Fibroblast of the aortic adventitia (primary cell): ENCODE data around the gene TMEM170A. TPM values are rescaled to one million over a fixed set of nuclear protein-coding genes. Genes with fewer than 3 reads are reported as not detected.

ENCODE experiments used
- DNase-seq: peaks from one replicate; pipeline ENCODE4 v3.0.0-alpha.2; 2010; ENCODE audit warnings: low read depth
- H3K4me3 ChIP-seq: 2 replicates; pipeline ENCODE4 v1.5.1; 2011; ENCODE audit warnings: low read depth, mild to moderate bottlenecking, control low read depth, low read length, moderate library complexity
- total RNA-seq: library from RNA; depleted of rRNA; stranded (reverse); fragments of >200 nt; gene quantifications from 2 replicates; pipeline ENCODE4 v1.2.3, GENCODE V29; 2012; ENCODE audit warnings: low replicate concordance
- TF ChIP-seq, protein P1 (sequence below): IDR thresholded peaks from 2 replicates; pipeline ENCODE4 v1.5.1; 2011; ENCODE audit warnings: mild to moderate bottlenecking, low read length, control low read depth, inconsistent platforms; ENCODE audit not compliant: insufficient read depth

TMEM170A gene
- total RNA-seq, 1 donor = 13.6 TPM

DNA sequence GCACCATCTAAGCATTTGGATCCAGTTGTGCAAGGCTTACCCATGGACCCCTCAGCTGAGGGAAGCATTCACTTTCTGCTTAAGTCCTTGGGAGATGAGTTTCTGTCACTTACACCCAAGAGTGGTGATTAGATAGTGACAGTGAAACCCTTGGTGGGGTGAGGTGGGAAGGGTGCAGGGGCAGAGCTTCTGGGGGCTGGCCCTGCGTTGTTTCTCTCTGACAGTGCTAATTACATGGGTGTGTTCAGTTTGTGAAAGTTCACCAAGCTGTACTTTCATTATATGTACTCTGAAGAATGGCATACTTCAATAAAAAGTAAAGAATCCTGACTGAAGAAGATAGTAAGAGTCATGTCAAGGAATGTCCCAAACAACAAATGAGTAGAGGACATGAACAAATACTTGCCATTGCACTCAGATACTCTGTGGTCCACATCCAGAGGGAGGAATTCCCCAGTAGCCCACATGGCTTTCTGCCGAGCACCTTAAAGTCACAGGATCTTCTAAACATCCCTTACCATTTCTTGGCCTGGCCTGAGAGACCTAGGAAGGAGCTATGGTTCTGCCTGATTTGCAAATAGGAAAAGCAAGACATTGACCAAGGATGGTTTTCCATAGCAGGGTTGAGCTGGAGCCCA lies 22.3 kb upstream of the TMEM170A start:
- no peak overlapping the region for H3K4me3 ChIP-seq
- TF ChIP-seq, protein P1, sequence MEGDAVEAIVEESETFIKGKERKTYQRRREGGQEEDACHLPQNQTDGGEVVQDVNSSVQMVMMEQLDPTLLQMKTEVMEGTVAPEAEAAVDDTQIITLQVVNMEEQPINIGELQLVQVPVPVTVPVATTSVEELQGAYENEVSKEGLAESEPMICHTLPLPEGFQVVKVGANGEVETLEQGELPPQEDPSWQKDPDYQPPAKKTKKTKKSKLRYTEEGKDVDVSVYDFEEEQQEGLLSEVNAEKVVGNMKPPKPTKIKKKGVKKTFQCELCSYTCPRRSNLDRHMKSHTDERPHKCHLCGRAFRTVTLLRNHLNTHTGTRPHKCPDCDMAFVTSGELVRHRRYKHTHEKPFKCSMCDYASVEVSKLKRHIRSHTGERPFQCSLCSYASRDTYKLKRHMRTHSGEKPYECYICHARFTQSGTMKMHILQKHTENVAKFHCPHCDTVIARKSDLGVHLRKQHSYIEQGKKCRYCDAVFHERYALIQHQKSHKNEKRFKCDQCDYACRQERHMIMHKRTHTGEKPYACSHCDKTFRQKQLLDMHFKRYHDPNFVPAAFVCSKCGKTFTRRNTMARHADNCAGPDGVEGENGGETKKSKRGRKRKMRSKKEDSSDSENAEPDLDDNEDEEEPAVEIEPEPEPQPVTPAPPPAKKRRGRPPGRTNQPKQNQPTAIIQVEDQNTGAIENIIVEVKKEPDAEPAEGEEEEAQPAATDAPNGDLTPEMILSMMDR = no peak
- no peak for DNase-seq

DNA sequence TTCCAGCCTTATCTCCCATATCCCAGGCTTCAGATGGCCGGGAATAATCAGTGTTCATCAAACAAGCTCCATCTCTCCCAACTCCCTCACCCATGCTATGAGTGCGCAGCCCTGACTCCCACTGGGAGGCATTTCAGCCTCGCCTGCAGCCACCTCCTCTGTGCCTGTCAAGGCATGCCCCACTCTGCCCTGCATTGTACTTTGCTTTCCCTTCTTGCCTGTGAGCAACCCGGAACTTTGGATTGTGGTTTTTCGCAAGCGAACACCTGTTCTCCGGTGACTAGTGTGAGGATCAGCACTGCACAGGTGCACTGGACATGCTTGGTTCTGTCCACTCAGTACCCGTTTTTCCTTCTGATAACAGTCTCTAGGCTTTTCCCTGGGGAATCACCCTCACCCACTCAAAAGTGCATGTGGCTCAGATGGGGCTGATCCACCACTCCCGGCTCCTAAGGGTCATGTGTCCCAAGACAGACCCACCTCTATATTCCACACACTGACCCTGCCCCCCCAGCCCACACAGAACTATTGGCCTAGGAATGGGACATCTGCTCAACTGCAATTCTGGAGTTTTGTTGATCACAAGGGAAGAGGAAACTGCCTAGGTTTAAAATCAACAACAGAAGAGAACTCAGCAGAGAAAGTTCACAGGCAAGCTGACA lies 21.7 kb upstream of the TMEM170A start:
- TF ChIP-seq, protein P1 = no peak
- DNase-seq = no peak
- H3K4me3 ChIP-seq = no peak overlapping the region

DNA sequence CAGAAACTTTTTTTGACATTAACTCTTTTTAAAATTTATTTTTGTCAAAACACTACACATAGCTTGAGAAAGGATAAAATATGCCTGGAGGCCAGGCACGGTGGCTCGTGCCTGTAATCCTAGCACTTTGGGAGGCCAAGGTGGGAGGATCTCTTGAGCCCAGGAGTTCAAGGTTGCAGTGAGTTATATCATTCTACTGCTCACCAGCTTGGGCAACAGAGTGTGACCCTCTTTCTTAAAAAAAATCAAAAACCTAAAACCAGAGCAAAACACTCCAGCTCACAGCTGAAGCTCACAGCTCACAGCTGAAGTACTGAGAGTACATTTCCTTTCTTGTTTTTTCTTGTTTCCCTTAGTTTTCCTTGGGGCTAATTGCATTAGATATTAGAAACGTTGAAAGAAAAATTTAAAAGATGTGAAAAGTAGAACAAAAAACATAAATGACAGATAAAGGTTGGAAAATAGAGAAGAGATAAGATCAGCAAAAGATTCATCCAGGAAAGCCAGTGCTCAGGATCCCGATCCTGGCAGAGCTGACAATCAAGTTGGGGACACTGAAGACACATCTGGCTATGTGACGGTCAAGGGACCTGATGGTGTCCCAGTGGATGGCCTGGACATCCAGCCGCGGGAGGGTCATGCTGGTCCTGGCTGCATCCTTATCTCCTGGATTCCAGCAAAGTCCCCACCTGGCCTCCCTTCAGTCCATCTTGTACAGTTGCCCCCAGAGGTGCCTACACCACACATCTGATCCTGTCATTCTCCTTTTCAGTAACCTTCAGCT lies 20.9 kb upstream of the TMEM170A start:
- DNase-seq = no peak
- TF ChIP-seq, protein P1 = no peak
- no peak overlapping the region for H3K4me3 ChIP-seq

GRCh38 chr16:75483222-75483621 lies 18.7 kb upstream of the TMEM170A start:
- TF ChIP-seq, protein P1 = no peak
- no peak overlapping the region for H3K4me3 ChIP-seq
- DNase-seq = no peak

DNA sequence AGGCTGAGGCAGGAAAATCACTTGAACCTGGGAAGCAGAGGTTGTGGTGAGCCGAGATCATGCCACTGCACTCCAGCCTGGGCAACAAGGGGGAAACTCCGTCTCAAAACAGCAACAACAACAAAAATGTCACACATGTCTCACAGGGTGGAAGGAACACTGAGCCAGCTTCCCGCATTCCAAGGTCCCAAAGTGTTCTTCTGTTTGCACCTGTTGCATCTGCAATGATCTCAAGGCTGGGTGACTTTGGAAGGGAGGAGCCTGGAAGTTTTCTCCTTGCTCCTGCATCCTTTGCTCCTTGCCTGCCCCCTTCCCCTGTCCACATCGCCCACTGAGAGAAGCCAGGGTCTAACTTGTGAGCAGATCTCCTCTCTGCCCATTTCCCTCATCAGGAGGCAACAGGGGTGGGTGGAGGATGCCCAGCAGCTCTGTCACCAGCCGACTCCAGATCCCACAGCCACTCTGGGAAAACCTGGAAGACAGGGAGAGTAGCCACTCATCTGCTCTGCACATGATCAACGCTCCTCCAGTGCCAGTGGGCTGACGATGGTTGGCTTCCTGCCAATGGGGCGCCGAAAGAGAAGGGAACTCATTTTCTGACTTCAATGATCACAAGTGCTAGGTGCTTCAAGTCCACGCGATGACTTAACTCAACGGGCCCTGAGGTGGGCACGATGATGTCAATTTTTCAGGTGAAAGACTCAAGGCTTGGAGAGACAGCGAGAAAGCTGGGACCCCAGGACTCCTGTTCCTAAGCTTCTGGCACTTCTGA lies 18.1 kb upstream of the TMEM170A start:
- TF ChIP-seq, protein P1 = no peak
- no peak overlapping the region for H3K4me3 ChIP-seq
- no peak for DNase-seq

- DNase-seq = no peak
- TF ChIP-seq, protein P1 = no peak
- H3K4me3 ChIP-seq = no peak overlapping the region
Observed at GRCh38 chr16:75481475-75481874, 17.0 kb upstream of the TMEM170A start.
